Measurements from ENCODE around the gene SMPDL3A.

DNA sequence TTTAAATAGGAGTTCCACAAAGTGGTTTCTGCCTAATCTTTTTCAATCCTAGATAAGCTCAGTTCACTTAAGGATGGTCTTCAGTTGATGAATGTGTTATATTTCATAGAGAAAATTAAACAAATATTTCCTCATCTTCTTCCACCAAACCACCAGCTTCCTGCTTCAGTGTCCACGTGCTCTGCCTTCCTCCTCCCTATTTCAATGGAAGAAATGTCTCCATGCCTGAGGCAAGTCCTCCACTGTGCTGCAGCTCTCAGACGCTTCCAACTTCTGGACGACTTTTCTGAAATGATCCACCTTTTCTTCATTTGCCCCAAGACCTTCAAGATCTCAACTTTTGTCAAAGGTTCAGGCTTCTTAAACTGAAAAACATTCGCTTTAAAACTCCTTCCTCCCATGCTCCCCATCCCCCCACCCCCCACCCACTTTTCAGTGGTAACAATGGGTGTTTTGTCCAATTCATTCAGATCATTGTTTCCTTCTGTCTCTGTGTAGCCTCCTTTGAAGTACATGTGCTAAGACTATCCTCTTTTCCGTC, 34.8 kb upstream of the SMPDL3A start:
- TF ChIP-seq, protein P1, sequence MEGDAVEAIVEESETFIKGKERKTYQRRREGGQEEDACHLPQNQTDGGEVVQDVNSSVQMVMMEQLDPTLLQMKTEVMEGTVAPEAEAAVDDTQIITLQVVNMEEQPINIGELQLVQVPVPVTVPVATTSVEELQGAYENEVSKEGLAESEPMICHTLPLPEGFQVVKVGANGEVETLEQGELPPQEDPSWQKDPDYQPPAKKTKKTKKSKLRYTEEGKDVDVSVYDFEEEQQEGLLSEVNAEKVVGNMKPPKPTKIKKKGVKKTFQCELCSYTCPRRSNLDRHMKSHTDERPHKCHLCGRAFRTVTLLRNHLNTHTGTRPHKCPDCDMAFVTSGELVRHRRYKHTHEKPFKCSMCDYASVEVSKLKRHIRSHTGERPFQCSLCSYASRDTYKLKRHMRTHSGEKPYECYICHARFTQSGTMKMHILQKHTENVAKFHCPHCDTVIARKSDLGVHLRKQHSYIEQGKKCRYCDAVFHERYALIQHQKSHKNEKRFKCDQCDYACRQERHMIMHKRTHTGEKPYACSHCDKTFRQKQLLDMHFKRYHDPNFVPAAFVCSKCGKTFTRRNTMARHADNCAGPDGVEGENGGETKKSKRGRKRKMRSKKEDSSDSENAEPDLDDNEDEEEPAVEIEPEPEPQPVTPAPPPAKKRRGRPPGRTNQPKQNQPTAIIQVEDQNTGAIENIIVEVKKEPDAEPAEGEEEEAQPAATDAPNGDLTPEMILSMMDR (IDR thresholded peaks at IDR 0.05) = no peak
- no peak for TF ChIP-seq POLR2A (IDR thresholded peaks at IDR 0.05)
